Astrocyte (in vitro differentiated cells and primary cell): ENCODE data around the gene DIP2B.

ENCODE experiments used
- EZH2 ChIP-seq: IDR thresholded peaks from 2 replicates; pipeline ENCODE4 v1.6.1; 2012; ENCODE audit warnings: mild to moderate bottlenecking, low read length, inconsistent platforms; ENCODE audit not compliant: insufficient read depth
- TF ChIP-seq, protein P1 (sequence below): IDR thresholded peaks from 2 replicates; pipeline ENCODE4 v1.5.1; 2011; ENCODE audit warnings: low read depth, mild to moderate bottlenecking, inconsistent platforms, low read length, moderate library complexity; ENCODE audit not compliant: insufficient read depth

GRCh38 chr12:50690925-50691324, 186.1 kb downstream of the DIP2B start:
- TF ChIP-seq, protein P1, sequence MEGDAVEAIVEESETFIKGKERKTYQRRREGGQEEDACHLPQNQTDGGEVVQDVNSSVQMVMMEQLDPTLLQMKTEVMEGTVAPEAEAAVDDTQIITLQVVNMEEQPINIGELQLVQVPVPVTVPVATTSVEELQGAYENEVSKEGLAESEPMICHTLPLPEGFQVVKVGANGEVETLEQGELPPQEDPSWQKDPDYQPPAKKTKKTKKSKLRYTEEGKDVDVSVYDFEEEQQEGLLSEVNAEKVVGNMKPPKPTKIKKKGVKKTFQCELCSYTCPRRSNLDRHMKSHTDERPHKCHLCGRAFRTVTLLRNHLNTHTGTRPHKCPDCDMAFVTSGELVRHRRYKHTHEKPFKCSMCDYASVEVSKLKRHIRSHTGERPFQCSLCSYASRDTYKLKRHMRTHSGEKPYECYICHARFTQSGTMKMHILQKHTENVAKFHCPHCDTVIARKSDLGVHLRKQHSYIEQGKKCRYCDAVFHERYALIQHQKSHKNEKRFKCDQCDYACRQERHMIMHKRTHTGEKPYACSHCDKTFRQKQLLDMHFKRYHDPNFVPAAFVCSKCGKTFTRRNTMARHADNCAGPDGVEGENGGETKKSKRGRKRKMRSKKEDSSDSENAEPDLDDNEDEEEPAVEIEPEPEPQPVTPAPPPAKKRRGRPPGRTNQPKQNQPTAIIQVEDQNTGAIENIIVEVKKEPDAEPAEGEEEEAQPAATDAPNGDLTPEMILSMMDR: no peak
- TF ChIP-seq EZH2: no peak
